Sigmoid colon (tissue), 7 donors: ENCODE results near the gene ATM. TPM values are rescaled to one million over a fixed set of nuclear protein-coding genes. Genes with fewer than 3 reads are reported as not detected.

Source experiments
- DNase-seq: peaks from one replicate; pipeline ENCODE4 v3.0.0-alpha.2; 2019
- H3K27ac ChIP-seq, 4 donors: fragments of 200-600 bp; sonication (generic); one replicate each; pipeline ENCODE4 v1.5.1; 2016 to 2019; ENCODE audit warnings: mild to moderate bottlenecking in 1 of 4
- H3K27me3 ChIP-seq, 3 donors: fragments of 200-600 bp; sonication (generic); one replicate each; pipeline ENCODE4 v1.5.1; 2019; ENCODE audit warnings: mild to moderate bottlenecking in 1 of 3
- H3K36me3 ChIP-seq, 4 donors: fragments of 200-600 bp; sonication (generic); one replicate each; pipeline ENCODE4 v1.5.1; 2016 to 2019
- H3K4me1 ChIP-seq, 4 donors: fragments of 200-600 bp; sonication (generic); one replicate each; pipeline ENCODE4 v1.5.1; 2017 to 2019
- H3K4me3 ChIP-seq, 4 donors: fragments of 200-600 bp; sonication (generic); one replicate each; pipeline ENCODE4 v1.5.1; 2017 to 2019; ENCODE audit warnings: mild to moderate bottlenecking in 2 of 4, moderate library complexity in 1 of 4
- H3K9me3 ChIP-seq, 4 donors: fragments of 200-600 bp in 3 of 4; sonication (generic) in 3 of 4; one replicate each; pipeline versions ENCODE4 v1.5.1 to v1.6.1; 2013 to 2019
- CTCF ChIP-seq, 4 experiments: fragments of 450-650 bp in 3 of 4; fragments of 200-600 bp in 1 of 4; IDR thresholded peaks; one replicate each; pipeline ENCODE4 v1.5.1; 2016 to 2019; ENCODE audit warnings: antibody characterized with exemption in 4 of 4, mild to moderate bottlenecking in 3 of 4, moderate library complexity in 2 of 4
- EP300 ChIP-seq, 4 donors: sonication (generic); formaldehyde crosslinking; IDR thresholded peaks; one replicate each; pipeline ENCODE4 v1.6.1; 2017; ENCODE audit warnings: antibody characterized with exemption in 4 of 4
- POLR2A ChIP-seq, 2 donors: fragments of 450-650 bp; IDR thresholded peaks; one replicate each; pipeline ENCODE4 v1.6.1; 2016; ENCODE audit warnings: antibody characterized with exemption in 2 of 2, mild to moderate bottlenecking in 2 of 2, moderate library complexity in 2 of 2
- POLR2AphosphoS5 ChIP-seq, 4 donors: sonication (generic); formaldehyde crosslinking; IDR thresholded peaks; one replicate each; pipeline ENCODE4 v1.6.1; 2017; ENCODE audit warnings: antibody characterized with exemption in 4 of 4
- WGBS, 2 donors: extraction: QIAGEN DNeasy Blood & Tissue Kit; methylation state at CpG; one replicate each; pipeline ENCODE4 v1.1.7; 2013; 5-methylcytosine and 5-hydroxymethylcytosine counted together
- intact Hi-C: fragments of 100-400 bp; cut with DNase I; formaldehyde crosslinking; loops from one replicate; pipeline ENCODE4 v1.15.1; 2023
- polyA plus RNA-seq, 3 donors: library from polyadenylated mRNA; stranded (reverse); fragments of 200-250 nt; gene quantifications; one replicate each; pipeline ENCODE4 v1.2.3, GENCODE V29; 2013
- total RNA-seq, 4 donors: library from RNA; depleted of rRNA; stranded (reverse); fragments of >200 nt; gene quantifications; one replicate each; pipeline ENCODE4 v1.1.0, GENCODE V29; 2016
- donor health status: healthy with polysubstance abuse.
- donor health status: Bipolar disorder and iron deficiency.
- donor health status: healthy.

The ATM gene
- total and polyA plus RNA-seq, 7 donors = 3.0 to 88.8 (median 52.7) TPM

GRCh38 chr11:108302121-108302785 lies 79.4 kb downstream of the ATM start:
- no peak overlapping the region for H3K4me3 ChIP-seq
- DNase-seq = no peak
- peaks cover 4 to 95% (median 11%) of the 10 kb centered on the region in 4 donors for H3K36me3 ChIP-seq
- no peaks in the 10 kb centered on the region for H3K9me3 ChIP-seq
- H3K27me3 ChIP-seq = no peaks in the 10 kb centered on the region
- TF ChIP-seq EP300 (IDR thresholded peaks at IDR 0.05) (no peak), POLR2AphosphoS5 (IDR thresholded peaks at IDR 0.05) (no peak), CTCF (IDR thresholded peaks at IDR 0.05) (no peak), POLR2A (IDR thresholded peaks at IDR 0.05) (no peak)
- intact Hi-C loops = no loop called here
- H3K27ac ChIP-seq = no peak overlapping the region
- WGBS, 2 donors = 86 to 88% methylated on average over 1 of the region's 1 CpG
- no peaks in the 10 kb centered on the region for H3K4me1 ChIP-seq

GRCh38 chr11:108307751-108308150 lies 84.9 kb downstream of the ATM start:
- no peak overlapping the region for H3K27ac ChIP-seq
- TF ChIP-seq POLR2A (IDR thresholded peaks at IDR 0.05) = no peak
- no peak for TF ChIP-seq EP300 (IDR thresholded peaks at IDR 0.05)
- no peak for TF ChIP-seq POLR2AphosphoS5 (IDR thresholded peaks at IDR 0.05)
- TF ChIP-seq CTCF (IDR thresholded peaks at IDR 0.05) = no peak
- no peak overlapping the region for H3K4me3 ChIP-seq
- no peaks in the 10 kb centered on the region for H3K27me3 ChIP-seq
- H3K4me1 ChIP-seq = no peaks in the 10 kb centered on the region
- H3K9me3 ChIP-seq = no peaks in the 10 kb centered on the region
- peaks cover 8 to 86% (median 12%) of the 10 kb centered on the region in 4 donors for H3K36me3 ChIP-seq
- intact Hi-C loops = no loop called here
- no peak for DNase-seq
- WGBS, 2 donors = 89 to 94% methylated on average over 3 of the region's 3 CpGs

GRCh38 chr11:108313444-108313843 lies 90.6 kb downstream of the ATM start:
- H3K27me3 ChIP-seq = no peaks in the 10 kb centered on the region
- intact Hi-C loops = no loop called here
- WGBS, 2 donors = 82 to 86% methylated on average over 2 of the region's 2 CpGs
- no peaks in the 10 kb centered on the region for H3K9me3 ChIP-seq
- H3K36me3 ChIP-seq = peaks cover 4 to 83% (median 12%) of the 10 kb centered on the region in 4 donors
- DNase-seq = no peak
- no peak for TF ChIP-seq POLR2AphosphoS5 (IDR thresholded peaks at IDR 0.05)
- no peaks in the 10 kb centered on the region for H3K4me1 ChIP-seq
- H3K4me3 ChIP-seq = no peak overlapping the region
- H3K27ac ChIP-seq = no peak overlapping the region

GRCh38 chr11:108316061-108316460 lies 93.2 kb downstream of the ATM start:
- Histone ChIP-seq H3K4me3 (no peak overlapping the region), H3K36me3 (peaks cover 0 to 92% (median 13%) of the 10 kb centered on the region in 4 donors), H3K4me1 (no peaks in the 10 kb centered on the region), H3K9me3 (no peaks in the 10 kb centered on the region), H3K27ac (no peak overlapping the region), H3K27me3 (no peaks in the 10 kb centered on the region)
- TF ChIP-seq CTCF (IDR thresholded peaks at IDR 0.05) = no peak
- no peak for TF ChIP-seq POLR2A (IDR thresholded peaks at IDR 0.05)
- TF ChIP-seq POLR2AphosphoS5 (IDR thresholded peaks at IDR 0.05) = no peak
- no peak for TF ChIP-seq EP300 (IDR thresholded peaks at IDR 0.05)
- WGBS, 2 donors = 98 to 99% methylated on average over 3 of the region's 3 CpGs
- intact Hi-C loops = no loop called here
- DNase-seq = no peak

- Histone ChIP-seq H3K4me3 (no peak overlapping the region), H3K27me3 (no peaks in the 10 kb centered on the region), H3K4me1 (no peaks in the 10 kb centered on the region), H3K36me3 (peaks cover 0 to 98% (median 14%) of the 10 kb centered on the region in 4 donors), H3K27ac (no peak overlapping the region), H3K9me3 (no peaks in the 10 kb centered on the region)
- intact Hi-C loops = no loop called here
- DNase-seq = no peak
- TF ChIP-seq CTCF (IDR thresholded peaks at IDR 0.05) = no peak
- TF ChIP-seq POLR2A (IDR thresholded peaks at IDR 0.05) = no peak
- TF ChIP-seq EP300 (IDR thresholded peaks at IDR 0.05) = no peak
- no peak for TF ChIP-seq POLR2AphosphoS5 (IDR thresholded peaks at IDR 0.05)
These were observed 96.8 kb downstream of the ATM start for GRCh38 chr11:108319541-108320145.
